Transverse colon (tissue), 4 donors: ENCODE results near the gene NOX3. TPM values are rescaled to one million over a fixed set of nuclear protein-coding genes. Genes with fewer than 3 reads are reported as not detected.

Source experiments
- DNase-seq: peaks from one replicate; pipeline ENCODE4 v3.0.0-alpha.2; 2019
- H3K27ac ChIP-seq, 4 donors: fragments of 200-600 bp; sonication (generic); 2 replicates each; pipeline ENCODE4 v1.5.1; 2016 to 2018; ENCODE audit warnings: inconsistent platforms in 4 of 4
- H3K27me3 ChIP-seq: fragments of 200-600 bp; sonication (generic); 2 replicates; pipeline ENCODE4 v1.5.1; 2017; ENCODE audit warnings: inconsistent platforms
- H3K36me3 ChIP-seq, 4 donors: fragments of 200-600 bp; sonication (generic); 2 replicates each; pipeline ENCODE4 v1.5.1; 2017 to 2019; ENCODE audit warnings: inconsistent platforms in 4 of 4
- H3K4me1 ChIP-seq, 4 donors: fragments of 200-600 bp; sonication (generic); 2 replicates each; pipeline ENCODE4 v1.5.1; 2017 to 2020; ENCODE audit warnings: inconsistent platforms in 4 of 4
- H3K4me3 ChIP-seq, 4 donors: fragments of 200-600 bp; sonication (generic); 1 replicate in 1 of 4; 2 replicates in 3 of 4; pipeline versions ENCODE4 v1.5.1 to v1.6.1; 2017 to 2019; ENCODE audit warnings: inconsistent platforms in 4 of 4
- H3K9me3 ChIP-seq, 2 donors: fragments of 200-600 bp; sonication (generic); 2 replicates each; pipeline ENCODE4 v1.5.1; 2017 to 2019; ENCODE audit warnings: inconsistent platforms in 2 of 2
- CTCF ChIP-seq, 5 experiments: fragments of 200-600 bp in 3 of 5; fragments of 450-650 bp in 2 of 5; sonication (generic) in 3 of 5; IDR thresholded peaks; 1 replicate in 2 of 5; 2 replicates in 3 of 5; pipeline ENCODE4 v1.5.1; 2016 to 2017; ENCODE audit warnings: antibody characterized with exemption in 5 of 5, inconsistent platforms in 3 of 5, mild to moderate bottlenecking in 2 of 5, moderate library complexity in 1 of 5
- EP300 ChIP-seq: sonication (generic); formaldehyde crosslinking; IDR thresholded peaks from one replicate; pipeline ENCODE4 v1.6.1; 2017; ENCODE audit warnings: antibody characterized with exemption, low read depth
- POLR2A ChIP-seq: fragments of 450-650 bp; IDR thresholded peaks from one replicate; pipeline ENCODE4 v1.6.1; 2016; ENCODE audit warnings: antibody characterized with exemption, mild to moderate bottlenecking, moderate library complexity
- POLR2AphosphoS5 ChIP-seq, 3 donors: sonication (generic); formaldehyde crosslinking; IDR thresholded peaks; one replicate each; pipeline ENCODE4 v1.6.1; 2016; ENCODE audit warnings: antibody characterized with exemption in 3 of 3
- WGBS, 2 donors: methylation state at CpG; one replicate each; pipeline ENCODE4 v1.1.5; 2018; ENCODE audit warnings: low coverage in 1 of 2; 5-methylcytosine and 5-hydroxymethylcytosine counted together
- in situ Hi-C, 4 donors: fragments of 200-750 bp; cut with MboI; loops; one replicate each; pipeline versions ENCODE4 v1.15.0 to v1.15.1; 2017; ENCODE audit warnings: low sequenced_read_pairs in 3 of 4, low pct_ligation_motif_present in 1 of 4, low pct_unique_long_range_greater_than_20kb in 1 of 4
- intact Hi-C: fragments of 100-400 bp; cut with DNase I; formaldehyde crosslinking; loops from one replicate; pipeline ENCODE4 v1.15.1; 2023; ENCODE audit warnings: low total_unique reads
- total RNA-seq, 4 donors: library from RNA; depleted of rRNA; stranded (reverse); fragments of >200 nt; gene quantifications; one replicate each; pipeline ENCODE4 v1.1.0, GENCODE V29; 2016

The NOX3 gene
- total RNA-seq, 4 donors from 2014 or later = not detected

GRCh38 chr6:155354167-155354566 is 101.5 kb downstream of the NOX3 start:
- Histone ChIP-seq H3K36me3 (no peaks in the 10 kb centered on the region), H3K9me3 (peaks cover 7 to 20% of the 10 kb centered on the region in 2 donors), H3K27ac (no peak overlapping the region), H3K4me3 (no peak overlapping the region), H3K4me1 (no peaks in the 10 kb centered on the region), H3K27me3 (no peaks in the 10 kb centered on the region)
- no peak for DNase-seq
- in situ Hi-C loops = no loop called here
- no peak for TF ChIP-seq EP300
- no peak for TF ChIP-seq CTCF (IDR thresholded peaks at IDR 0.05)
- TF ChIP-seq POLR2AphosphoS5 (IDR thresholded peaks at IDR 0.05) = no peak
- no peak for TF ChIP-seq POLR2A
- intact Hi-C loops = no loop called here

- no peaks in the 10 kb centered on the region for H3K4me1 ChIP-seq
- TF ChIP-seq POLR2AphosphoS5 (IDR thresholded peaks at IDR 0.05) = no peak
- no peak for TF ChIP-seq CTCF (IDR thresholded peaks at IDR 0.05)
- no peak for TF ChIP-seq POLR2A
- no peak for TF ChIP-seq EP300
- H3K27me3 ChIP-seq = no peaks in the 10 kb centered on the region
- intact Hi-C loops = no loop called here
- no peak overlapping the region for H3K27ac ChIP-seq
- in situ Hi-C loops = no loop called here
- no peak overlapping the region for H3K4me3 ChIP-seq
- H3K36me3 ChIP-seq = no peaks in the 10 kb centered on the region
- H3K9me3 ChIP-seq = peaks cover 7 to 20% of the 10 kb centered on the region in 2 donors
- no peak for DNase-seq
Observed at GRCh38 chr6:155352811-155353210, 102.8 kb downstream of the NOX3 start.

- intact Hi-C loops (no loop called here), in situ Hi-C loops (no loop called here)
- WGBS, 2 donors = 77 to 80% methylated on average over 2 to 4 of the region's 4 CpGs
- Histone ChIP-seq H3K4me1 (no peaks in the 10 kb centered on the region), H3K36me3 (no peaks in the 10 kb centered on the region), H3K27me3 (no peaks in the 10 kb centered on the region), H3K27ac (no peak overlapping the region), H3K9me3 (peaks cover 7 to 20% of the 10 kb centered on the region in 2 donors), H3K4me3 (no peak overlapping the region)
- no peak for TF ChIP-seq POLR2AphosphoS5 (IDR thresholded peaks at IDR 0.05)
- TF ChIP-seq POLR2A = no peak
- no peak for DNase-seq
Observed at GRCh38 chr6:155352130-155352420, 103.6 kb downstream of the NOX3 start.

- intact Hi-C loops = no loop called here
- whole genome bisulfite sequencing, 2 donors = 65 to 76% methylated on average over 2 to 5 of the region's 5 CpGs
- DNase-seq = no peak
Observed at GRCh38 chr6:155351273-155352129, 104.1 kb downstream of the NOX3 start.

More at GRCh38 chr6:155351273-155352129, 104.1 kb downstream of the NOX3 start:
- Histone ChIP-seq H3K4me1 (no peaks in the 10 kb centered on the region), H3K27ac (no peak overlapping the region), H3K4me3 (no peak overlapping the region), H3K27me3 (no peaks in the 10 kb centered on the region), H3K36me3 (no peaks in the 10 kb centered on the region), H3K9me3 (peaks cover 7 to 20% of the 10 kb centered on the region in 2 donors)
- TF ChIP-seq CTCF (IDR thresholded peaks at IDR 0.05) (no peak), POLR2AphosphoS5 (IDR thresholded peaks at IDR 0.05) (no peak), EP300 (no peak), POLR2A (no peak)
- in situ Hi-C loops = no loop called here
